ENCODE measurements around the gene GPHN. TPM values are rescaled to one million over a fixed set of nuclear protein-coding genes. Genes with fewer than 3 reads are reported as not detected.

Gene GPHN
- total and polyA plus RNA-seq, 2 of the 8 experiments (the other 6 are each of a cell fraction or from before 2014, with no cell fraction given), result 6.0 to 16.0 TPM

DNA sequence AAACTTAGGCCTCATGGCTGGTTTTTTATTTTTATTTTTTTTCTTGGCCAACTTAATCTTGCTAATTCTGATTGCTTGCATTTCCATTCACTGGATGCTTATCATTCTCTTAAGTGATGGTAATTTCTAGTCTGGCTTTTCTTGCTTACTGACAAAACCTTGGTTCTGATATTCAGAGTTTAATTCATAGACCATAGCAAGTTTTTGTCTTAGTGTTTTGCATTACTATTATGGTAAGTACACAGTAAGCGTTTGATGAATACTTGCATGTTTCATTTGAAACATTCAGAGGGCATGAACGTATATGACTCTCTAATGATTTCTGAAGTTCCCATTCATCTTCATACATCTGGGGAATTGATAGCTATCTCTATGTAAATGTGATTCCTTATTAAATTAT lies 55.8 kb downstream of the GPHN start (continued):
- TF ChIP-seq CTCF (IDR thresholded peaks at IDR 0.05; ENCODE audit: control extremely low read depth in 1 of 3, insufficient read depth in 1 of 3, low read depth in 1 of 3, low read length in 3 of 3) (no peak), SIN3A (conservative IDR thresholded peaks at IDR 0.05 in 1 of 2, IDR thresholded peaks at IDR 0.05 in 1 of 2; ENCODE audit: low read depth in 1 of 2, low read length in 2 of 2) (no peak)

Measured in H1 (cell line).